Measurements from ENCODE around the gene KCTD2.
"Not testable (repeated sequence)": the region's sequence is repeated elsewhere in the genome, so short reads cannot be mapped to it uniquely, and the experiment has no call there.

Gene KCTD2

DNA sequence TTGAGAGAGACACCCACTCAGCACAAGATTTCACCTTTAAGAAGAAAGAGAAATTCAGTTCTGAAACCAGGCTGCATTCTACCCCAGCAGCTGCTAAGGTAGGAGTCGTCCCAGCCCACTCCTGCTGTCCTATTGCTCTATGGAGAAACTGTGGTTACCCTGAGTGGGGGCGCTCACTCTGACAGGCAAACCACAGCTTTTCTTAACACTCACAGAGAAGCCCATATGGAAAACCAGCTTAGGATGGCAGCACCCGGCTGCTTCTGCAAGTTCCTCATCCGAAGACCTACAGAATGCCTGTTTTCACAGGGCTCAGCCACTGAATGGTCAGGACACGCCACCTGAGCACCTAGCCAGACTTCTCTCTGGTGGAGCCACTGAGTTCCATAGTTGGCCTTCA is 7.8 kb upstream of the KCTD2 start:
- Histone ChIP-seq H3F3A (ENCODE audit: low read depth) (no peaks in the 10 kb centered on the region), H3K79me2 (ENCODE audit: insufficient read depth, low read length) (no peaks in the 10 kb centered on the region), H3K27me3 (ENCODE audit: insufficient read depth, low read length, poor library complexity, severe bottlenecking) (no peaks in the 10 kb centered on the region), H2AFZ (ENCODE audit: low read length) (no peak overlapping the region), H3K4me2 (ENCODE audit: low read depth, low read length, poor library complexity, severe bottlenecking) (no peak overlapping the region), H3K4me3 (ENCODE audit: low read length, poor library complexity, severe bottlenecking) (no peak overlapping the region), H3K9me3 (ENCODE audit: insufficient read depth, low read depth, low read length) (no peaks in the 10 kb centered on the region), H3K36me3 (ENCODE audit: insufficient read depth, low read length) (peaks cover 7% of the 10 kb centered on the region; the same call in 1 of the 2 replicates), H4K20me1 (ENCODE audit: insufficient read depth, low read length, poor library complexity, severe bottlenecking) (no peaks in the 10 kb centered on the region), H3K9ac (ENCODE audit: low read depth, low read length, poor library complexity, severe bottlenecking) (no peak overlapping the region), H3K4me1 (ENCODE audit: insufficient read depth, low read length, poor library complexity, severe bottlenecking) (no peaks in the 10 kb centered on the region), H3K9me2 (replicated peaks; ENCODE audit: low read depth, low read length) (no peaks in the 10 kb centered on the region)
- TF ChIP-seq, protein P1, sequence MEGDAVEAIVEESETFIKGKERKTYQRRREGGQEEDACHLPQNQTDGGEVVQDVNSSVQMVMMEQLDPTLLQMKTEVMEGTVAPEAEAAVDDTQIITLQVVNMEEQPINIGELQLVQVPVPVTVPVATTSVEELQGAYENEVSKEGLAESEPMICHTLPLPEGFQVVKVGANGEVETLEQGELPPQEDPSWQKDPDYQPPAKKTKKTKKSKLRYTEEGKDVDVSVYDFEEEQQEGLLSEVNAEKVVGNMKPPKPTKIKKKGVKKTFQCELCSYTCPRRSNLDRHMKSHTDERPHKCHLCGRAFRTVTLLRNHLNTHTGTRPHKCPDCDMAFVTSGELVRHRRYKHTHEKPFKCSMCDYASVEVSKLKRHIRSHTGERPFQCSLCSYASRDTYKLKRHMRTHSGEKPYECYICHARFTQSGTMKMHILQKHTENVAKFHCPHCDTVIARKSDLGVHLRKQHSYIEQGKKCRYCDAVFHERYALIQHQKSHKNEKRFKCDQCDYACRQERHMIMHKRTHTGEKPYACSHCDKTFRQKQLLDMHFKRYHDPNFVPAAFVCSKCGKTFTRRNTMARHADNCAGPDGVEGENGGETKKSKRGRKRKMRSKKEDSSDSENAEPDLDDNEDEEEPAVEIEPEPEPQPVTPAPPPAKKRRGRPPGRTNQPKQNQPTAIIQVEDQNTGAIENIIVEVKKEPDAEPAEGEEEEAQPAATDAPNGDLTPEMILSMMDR (conservative IDR thresholded peaks at IDR 0.05; ENCODE audit: low read length) = no peak
- no peak for TF ChIP-seq EZH2phosphoT487 (IDR thresholded peaks at IDR 0.05; ENCODE audit: borderline replicate concordance)

DNA sequence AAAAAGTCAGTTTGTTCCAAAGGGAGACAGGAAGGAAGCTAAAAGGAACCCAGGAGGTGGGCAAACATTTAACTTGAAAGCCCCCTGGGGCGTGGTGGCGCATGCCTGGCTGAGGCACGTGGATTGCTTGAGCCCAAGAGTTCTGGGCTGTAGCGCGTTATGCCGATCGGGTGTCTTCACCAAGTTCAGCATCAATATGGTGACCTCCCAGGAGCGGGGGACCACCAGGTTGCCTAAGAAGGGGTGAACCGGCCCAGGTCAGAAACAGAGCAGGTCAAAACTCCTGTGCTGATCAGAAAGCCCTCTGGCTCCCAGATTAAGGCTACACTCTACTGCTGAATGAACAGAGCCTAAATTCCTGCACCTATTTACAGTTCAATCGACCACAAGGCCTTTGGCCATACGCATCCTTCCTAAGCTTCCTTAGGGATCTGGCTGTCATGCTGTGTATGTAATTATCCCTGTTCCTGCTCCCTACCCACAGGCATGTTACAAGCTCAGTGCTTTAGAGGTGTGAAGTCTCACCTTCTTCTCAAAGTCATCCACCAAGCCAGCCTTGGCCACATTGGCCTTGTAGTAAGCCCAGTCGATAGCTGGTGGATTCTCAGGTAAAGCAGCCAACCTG is 5.3 kb upstream of the KCTD2 start:
- no peaks in the 10 kb centered on the region for H4K20me1 ChIP-seq (ENCODE audit: insufficient read depth, low read length, poor library complexity, severe bottlenecking)
- no peak overlapping the region for H3K4me3 ChIP-seq (ENCODE audit: low read length, poor library complexity, severe bottlenecking)
- TF ChIP-seq EZH2phosphoT487 (IDR thresholded peaks at IDR 0.05; ENCODE audit: borderline replicate concordance) = no peak
- TF ChIP-seq, protein P1 (conservative IDR thresholded peaks at IDR 0.05; ENCODE audit: low read length) = no peak
- H3F3A ChIP-seq (ENCODE audit: low read depth) = no peaks in the 10 kb centered on the region
- no peak overlapping the region for H3K4me2 ChIP-seq (ENCODE audit: low read depth, low read length, poor library complexity, severe bottlenecking)
- H2AFZ ChIP-seq (ENCODE audit: low read length) = no peak overlapping the region
- no peaks in the 10 kb centered on the region for H3K9me2 ChIP-seq (replicated peaks; ENCODE audit: low read depth, low read length)
- peaks cover 12% of the 10 kb centered on the region for H3K79me2 ChIP-seq (ENCODE audit: insufficient read depth, low read length)
- peaks cover 7% of the 10 kb centered on the region; the same call in 1 of the 2 replicates for H3K36me3 ChIP-seq (ENCODE audit: insufficient read depth, low read length)
- no peaks in the 10 kb centered on the region for H3K27me3 ChIP-seq (ENCODE audit: insufficient read depth, low read length, poor library complexity, severe bottlenecking)
- no peaks in the 10 kb centered on the region for H3K9me3 ChIP-seq (ENCODE audit: insufficient read depth, low read depth, low read length)
- no peaks in the 10 kb centered on the region for H3K4me1 ChIP-seq (ENCODE audit: insufficient read depth, low read length, poor library complexity, severe bottlenecking)
- no peak overlapping the region for H3K9ac ChIP-seq (ENCODE audit: low read depth, low read length, poor library complexity, severe bottlenecking)

DNA sequence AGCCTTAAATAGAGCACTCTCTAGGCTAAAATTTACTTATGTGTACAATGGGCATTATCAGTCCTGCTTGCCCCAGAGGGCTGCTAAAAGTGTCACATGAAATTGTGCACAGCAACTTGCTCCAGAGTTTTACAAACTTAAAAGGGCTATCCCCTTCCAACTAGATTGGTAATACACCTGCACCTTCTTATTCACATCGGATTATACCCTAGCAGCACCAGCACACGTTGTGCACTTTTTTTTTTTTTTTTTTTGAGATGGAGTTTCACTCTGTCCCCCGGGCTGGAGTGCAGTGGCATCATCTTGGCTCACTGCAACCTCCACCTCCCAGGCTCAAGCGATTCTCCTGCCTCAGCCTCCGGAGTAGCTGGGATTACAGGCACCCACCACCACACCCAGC is 3.2 kb upstream of the KCTD2 start:
- H3K4me3 ChIP-seq (ENCODE audit: low read length, poor library complexity, severe bottlenecking); H3K27me3 ChIP-seq (ENCODE audit: insufficient read depth, low read length, poor library complexity, severe bottlenecking); H2AFZ ChIP-seq (ENCODE audit: low read length); H3K36me3 ChIP-seq (ENCODE audit: insufficient read depth, low read length); H3K4me2 ChIP-seq (ENCODE audit: low read depth, low read length, poor library complexity, severe bottlenecking); H4K20me1 ChIP-seq (ENCODE audit: insufficient read depth, low read length, poor library complexity, severe bottlenecking); H3K9ac ChIP-seq (ENCODE audit: low read depth, low read length, poor library complexity, severe bottlenecking); H3F3A ChIP-seq (ENCODE audit: low read depth); H3K9me3 ChIP-seq (ENCODE audit: insufficient read depth, low read depth, low read length); H3K9me2 ChIP-seq (replicated peaks; ENCODE audit: low read depth, low read length): not testable (repeated sequence)
- Histone ChIP-seq H3K4me1 (ENCODE audit: insufficient read depth, low read length, poor library complexity, severe bottlenecking) (peaks cover 12% of the 10 kb centered on the region), H3K79me2 (ENCODE audit: insufficient read depth, low read length) (peaks cover 27% of the 10 kb centered on the region)

DNA sequence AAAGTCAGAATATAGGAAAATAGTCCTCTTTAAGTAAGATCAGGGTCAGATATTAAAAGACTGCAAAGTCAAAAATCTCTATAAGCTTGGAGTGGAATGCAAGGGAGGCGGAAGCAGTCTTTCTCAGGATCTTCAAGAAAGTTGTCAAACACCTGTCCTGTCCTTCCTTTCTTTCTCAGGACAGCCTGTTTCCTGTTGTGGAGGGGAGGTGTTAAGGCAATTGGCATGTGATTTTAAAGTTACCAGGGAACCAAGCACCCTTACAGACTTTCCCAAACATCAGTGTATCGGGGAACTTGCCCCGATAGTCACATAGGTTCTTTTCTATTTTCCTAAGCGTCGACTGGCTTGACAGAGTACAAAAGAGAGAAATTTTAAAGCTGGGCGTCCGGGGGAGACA is 2.3 kb upstream of the KCTD2 start:
- Histone ChIP-seq H3K27me3 (ENCODE audit: insufficient read depth, low read length, poor library complexity, severe bottlenecking) (no peaks in the 10 kb centered on the region), H2AFZ (ENCODE audit: low read length) (no peak overlapping the region), H3K4me1 (ENCODE audit: insufficient read depth, low read length, poor library complexity, severe bottlenecking) (peaks cover 21% of the 10 kb centered on the region), H3K9ac (ENCODE audit: low read depth, low read length, poor library complexity, severe bottlenecking) (no peak overlapping the region), H4K20me1 (ENCODE audit: insufficient read depth, low read length, poor library complexity, severe bottlenecking) (peaks cover 3% of the 10 kb centered on the region), H3K4me3 (ENCODE audit: low read length, poor library complexity, severe bottlenecking) (peak overlapping the region; percentile 34), H3K36me3 (ENCODE audit: insufficient read depth, low read length) (peaks cover under 1% of the 10 kb centered on the region; the same call in 1 of the 2 replicates), H3F3A (ENCODE audit: low read depth) (no peaks in the 10 kb centered on the region), H3K4me2 (ENCODE audit: low read depth, low read length, poor library complexity, severe bottlenecking) (peak overlapping the region; percentile 8), H3K9me3 (ENCODE audit: insufficient read depth, low read depth, low read length) (no peaks in the 10 kb centered on the region), H3K9me2 (replicated peaks; ENCODE audit: low read depth, low read length) (no peaks in the 10 kb centered on the region), H3K79me2 (ENCODE audit: insufficient read depth, low read length) (peaks cover 36% of the 10 kb centered on the region)
- TF ChIP-seq EZH2phosphoT487 (IDR thresholded peaks at IDR 0.05; ENCODE audit: borderline replicate concordance) = no peak
- TF ChIP-seq, protein P1 (conservative IDR thresholded peaks at IDR 0.05; ENCODE audit: low read length) = no peak

DNA sequence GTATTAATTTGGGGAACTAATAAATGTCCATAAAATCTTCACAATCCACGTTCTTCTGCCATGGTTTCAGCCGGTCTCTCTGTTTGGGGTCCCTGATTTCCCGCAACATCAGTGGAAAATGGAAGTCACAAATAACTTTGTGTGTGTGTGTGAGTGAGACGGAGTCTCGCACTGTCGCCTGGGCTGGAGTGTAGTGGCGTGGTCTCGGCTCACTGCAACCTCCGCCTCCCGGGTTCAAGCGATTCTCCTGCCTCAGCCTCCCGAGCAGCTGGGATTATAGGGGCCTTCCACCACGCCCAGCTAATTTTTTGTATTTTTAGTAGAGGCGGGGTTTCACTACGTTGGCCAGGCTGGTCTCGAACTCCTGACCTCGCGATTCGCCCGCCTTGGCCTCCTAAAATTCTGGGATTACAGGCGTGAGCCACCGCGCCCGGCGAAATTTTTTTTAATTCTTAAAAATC is 1.0 kb upstream of the KCTD2 start:
- H2AFZ ChIP-seq (ENCODE audit: low read length); H3F3A ChIP-seq (ENCODE audit: low read depth); H3K9me3 ChIP-seq (ENCODE audit: insufficient read depth, low read depth, low read length); H3K36me3 ChIP-seq (ENCODE audit: insufficient read depth, low read length); H3K9me2 ChIP-seq (replicated peaks; ENCODE audit: low read depth, low read length); H3K27me3 ChIP-seq (ENCODE audit: insufficient read depth, low read length, poor library complexity, severe bottlenecking); H4K20me1 ChIP-seq (ENCODE audit: insufficient read depth, low read length, poor library complexity, severe bottlenecking): not testable (repeated sequence)
- peaks cover 38% of the 10 kb centered on the region for H3K79me2 ChIP-seq (ENCODE audit: insufficient read depth, low read length)
- H3K4me2 ChIP-seq (ENCODE audit: low read depth, low read length, poor library complexity, severe bottlenecking) = peak overlapping the region; percentile 78
- H3K4me1 ChIP-seq (ENCODE audit: insufficient read depth, low read length, poor library complexity, severe bottlenecking) = peaks cover 23% of the 10 kb centered on the region
- peak overlapping the region; percentile 87 for H3K9ac ChIP-seq (ENCODE audit: low read depth, low read length, poor library complexity, severe bottlenecking)
- H3K4me3 ChIP-seq (ENCODE audit: low read length, poor library complexity, severe bottlenecking) = peak overlapping the region; percentile 88

Data from Loucy (cell line).